Measurements from ENCODE around the gene RPL22. TPM values are rescaled to one million over a fixed set of nuclear protein-coding genes. Genes with fewer than 3 reads are reported as not detected.

RPL22 gene
- polyA plus RNA-seq, 3 donors = 624 to 731 (median 653) TPM

DNA sequence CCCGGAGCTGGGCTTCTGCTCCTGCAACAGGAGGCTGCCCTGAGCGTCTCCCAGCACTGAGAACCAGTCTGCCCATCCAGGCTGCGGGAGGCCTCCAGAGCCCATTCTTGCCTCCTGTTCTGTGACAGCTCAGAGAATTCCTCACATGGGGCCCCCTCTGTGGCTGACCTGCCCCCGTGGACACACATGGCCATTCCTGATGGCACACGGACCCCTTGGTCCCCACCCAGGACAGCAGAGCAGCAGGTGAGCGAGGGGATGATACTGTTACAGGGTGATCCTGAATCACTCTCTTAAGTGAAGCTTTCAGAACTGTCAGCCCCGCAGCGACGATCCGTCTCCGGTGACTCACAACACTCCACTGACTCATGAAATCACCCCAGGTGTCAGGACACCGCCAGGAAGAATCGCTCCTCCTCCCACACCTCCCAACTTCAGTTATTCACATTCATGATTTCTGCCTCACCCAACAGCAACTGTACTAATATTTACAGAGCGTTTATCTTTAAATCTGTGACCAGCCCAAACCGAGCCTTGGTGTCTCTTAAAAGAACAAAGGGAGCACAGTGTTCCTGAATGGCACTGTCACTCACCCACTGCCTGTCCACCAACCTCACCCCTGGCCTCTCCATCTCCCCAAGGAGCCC, 41.7 kb downstream of the RPL22 start:
- no peak for DNase-seq (ENCODE audit: low read depth in 3 of 3, low spot score in 2 of 3)

- no peak for DNase-seq (ENCODE audit: low read depth in 3 of 3, low spot score in 2 of 3)
Measured at GRCh38 chr1:6157132-6157527, 42.3 kb downstream of the RPL22 start.

- DNase-seq (ENCODE audit: low read depth in 3 of 3, low spot score in 2 of 3) = no peak
Measured at GRCh38 chr1:6154525-6155319, 44.7 kb downstream of the RPL22 start.

- no peak for DNase-seq (ENCODE audit: low read depth in 3 of 3, low spot score in 2 of 3)
Measured at GRCh38 chr1:6152882-6153281, 46.5 kb downstream of the RPL22 start.

GRCh38 chr1:6152181-6152580, 47.2 kb downstream of the RPL22 start:
- no peak for DNase-seq (ENCODE audit: low read depth in 3 of 3, low spot score in 2 of 3)

GRCh38 chr1:6151291-6151822, 48.0 kb downstream of the RPL22 start:
- no peak for DNase-seq (ENCODE audit: low read depth in 3 of 3, low spot score in 2 of 3)

- no peak for DNase-seq (ENCODE audit: low read depth in 3 of 3, low spot score in 2 of 3)
Measured at GRCh38 chr1:6150006-6150938, 49.1 kb downstream of the RPL22 start.

GRCh38 chr1:6149597-6149996, 49.8 kb downstream of the RPL22 start:
- no peak for DNase-seq (ENCODE audit: low read depth in 3 of 3, low spot score in 2 of 3)

GRCh38 chr1:6148497-6149241, 50.7 kb downstream of the RPL22 start:
- DNase-seq (ENCODE audit: low read depth in 3 of 3, low spot score in 2 of 3) = no peak

GRCh38 chr1:6145864-6146410, 53.5 kb downstream of the RPL22 start:
- no peak for DNase-seq (ENCODE audit: low read depth in 3 of 3, low spot score in 2 of 3)

DNA sequence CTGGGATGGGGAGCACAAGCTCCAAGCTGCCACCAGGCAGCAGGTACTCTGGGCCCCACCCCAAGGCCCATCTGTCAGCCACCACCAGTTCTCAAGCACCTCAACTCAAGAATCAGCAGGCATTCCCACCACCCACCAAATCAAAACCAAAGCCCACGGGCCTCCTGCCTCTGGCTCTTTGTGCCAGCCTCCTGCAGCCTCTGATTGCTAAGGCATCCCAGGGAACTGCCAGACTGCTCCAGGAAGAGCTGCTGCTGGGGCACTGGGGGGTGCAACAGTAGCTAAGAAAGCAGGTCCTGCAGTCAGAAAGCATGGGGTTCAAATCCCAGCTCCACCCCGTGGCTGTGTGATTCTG, 54.0 kb downstream of the RPL22 start:
- no peak for DNase-seq (ENCODE audit: low read depth in 3 of 3, low spot score in 2 of 3)

GRCh38 chr1:6144647-6145395, 54.6 kb downstream of the RPL22 start:
- no peak for DNase-seq (ENCODE audit: low read depth in 3 of 3, low spot score in 2 of 3)

DNA sequence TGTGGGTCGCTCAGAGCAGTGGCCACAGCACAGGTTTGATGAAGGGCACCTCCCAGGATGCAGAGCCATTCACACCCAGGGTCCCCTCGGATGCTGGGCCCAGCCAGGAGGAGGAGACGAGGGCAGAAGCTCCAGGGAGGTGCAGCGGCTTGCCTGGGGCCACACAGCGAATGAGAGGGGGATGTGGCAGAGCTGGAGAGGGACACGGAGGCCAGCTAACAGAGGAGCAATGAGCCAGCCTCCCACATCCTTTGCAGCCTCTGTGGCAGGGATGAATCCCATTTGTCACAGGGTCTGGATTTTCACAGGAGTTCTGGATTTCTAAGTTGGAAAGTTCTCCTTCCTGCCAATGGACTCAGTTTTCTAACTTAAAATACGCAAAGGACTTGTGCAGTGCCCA, 55.2 kb downstream of the RPL22 start:
- no peak for DNase-seq (ENCODE audit: low read depth in 3 of 3, low spot score in 2 of 3)

DNA sequence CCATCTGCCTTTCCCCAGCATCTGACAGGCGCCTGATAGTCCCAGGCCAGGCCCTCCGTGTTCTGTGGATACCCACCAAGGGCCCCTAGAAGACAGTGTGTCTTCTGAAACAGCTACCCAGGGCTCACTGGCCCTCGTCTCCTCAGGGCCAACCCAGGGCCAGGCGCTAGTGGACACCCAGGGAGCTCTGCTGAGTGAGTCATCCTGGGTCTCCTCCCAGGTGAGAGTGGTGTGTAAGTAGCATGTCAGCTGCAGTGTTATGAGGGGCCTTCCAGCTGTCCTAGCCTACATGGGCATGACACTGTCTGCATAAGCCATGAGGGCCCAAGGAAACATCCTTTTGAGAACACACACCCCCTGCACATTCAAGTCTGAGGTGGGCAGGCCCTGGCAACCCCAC, 56.0 kb downstream of the RPL22 start:
- DNase-seq (ENCODE audit: low read depth in 3 of 3, low spot score in 2 of 3) = no peak

DNA sequence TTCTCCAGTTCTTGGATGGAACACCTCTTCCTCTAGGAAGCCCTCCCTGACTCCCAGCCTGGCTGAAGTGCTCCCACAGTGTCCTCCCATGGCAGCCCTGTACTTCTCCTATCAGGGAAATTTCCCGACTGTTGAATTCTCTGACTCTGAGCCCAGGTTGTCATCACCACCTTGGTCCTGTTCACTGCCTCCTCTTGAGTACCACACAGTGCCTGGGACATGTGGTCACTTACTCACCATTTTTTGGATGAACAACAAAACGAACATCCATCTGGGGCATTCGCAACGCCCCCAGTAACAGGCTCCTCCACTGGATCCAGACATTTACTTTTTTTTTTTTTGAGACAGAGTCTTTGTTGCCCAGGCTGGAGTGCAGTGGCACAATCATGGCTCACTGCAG, 56.7 kb downstream of the RPL22 start:
- no peak for DNase-seq (ENCODE audit: low read depth in 3 of 3, low spot score in 2 of 3)

DNA sequence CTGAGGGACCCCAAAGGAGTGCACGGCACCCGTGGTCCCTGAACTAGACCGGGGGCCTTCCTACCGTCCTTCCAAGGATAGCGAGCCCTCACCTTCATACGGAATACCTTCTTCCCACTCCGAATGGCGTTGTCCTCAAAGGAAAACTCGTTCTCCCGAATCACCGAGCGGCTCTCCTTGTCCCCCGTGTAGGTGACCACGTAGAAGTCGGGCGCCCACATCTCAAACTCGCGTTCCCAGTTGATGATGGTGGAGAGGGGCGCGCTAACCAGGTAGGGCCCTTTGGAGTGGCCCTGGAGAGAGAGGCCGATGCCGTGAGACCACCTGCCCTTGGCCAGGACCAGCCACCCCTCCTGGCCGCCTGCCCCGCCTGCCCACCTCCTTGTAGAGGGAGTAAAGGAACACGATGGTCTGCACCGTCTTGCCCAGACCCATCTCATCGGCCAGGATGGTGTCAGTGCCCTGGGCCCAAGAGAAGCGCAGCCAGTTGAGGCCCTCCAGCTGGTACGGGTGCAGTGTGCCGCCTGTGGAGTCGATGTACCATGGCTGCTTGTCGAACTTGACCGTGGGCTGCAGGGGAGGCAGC, 57.3 kb downstream of the RPL22 start:
- no peak for DNase-seq (ENCODE audit: low read depth in 3 of 3, low spot score in 2 of 3)

DNA sequence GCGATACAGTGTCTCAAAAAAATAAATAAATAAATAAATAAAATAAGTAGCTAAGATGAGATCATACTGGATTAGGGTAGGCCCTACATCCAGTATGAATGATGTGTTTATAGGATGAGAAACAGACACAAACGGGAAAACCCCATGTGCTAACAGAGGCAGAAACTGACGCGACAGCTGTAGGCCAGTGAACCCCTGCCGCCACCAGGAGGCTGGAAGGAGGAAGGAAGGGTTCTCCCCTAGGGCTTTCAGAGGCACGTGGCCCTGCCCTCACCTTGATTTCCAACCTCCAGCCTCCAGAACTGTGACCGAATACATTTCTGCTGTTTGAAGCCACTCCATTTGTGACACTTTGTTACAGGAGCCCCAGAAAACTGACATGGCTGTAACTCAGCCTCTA, 57.8 kb downstream of the RPL22 start:
- DNase-seq (ENCODE audit: low read depth in 3 of 3, low spot score in 2 of 3) = no peak

DNA sequence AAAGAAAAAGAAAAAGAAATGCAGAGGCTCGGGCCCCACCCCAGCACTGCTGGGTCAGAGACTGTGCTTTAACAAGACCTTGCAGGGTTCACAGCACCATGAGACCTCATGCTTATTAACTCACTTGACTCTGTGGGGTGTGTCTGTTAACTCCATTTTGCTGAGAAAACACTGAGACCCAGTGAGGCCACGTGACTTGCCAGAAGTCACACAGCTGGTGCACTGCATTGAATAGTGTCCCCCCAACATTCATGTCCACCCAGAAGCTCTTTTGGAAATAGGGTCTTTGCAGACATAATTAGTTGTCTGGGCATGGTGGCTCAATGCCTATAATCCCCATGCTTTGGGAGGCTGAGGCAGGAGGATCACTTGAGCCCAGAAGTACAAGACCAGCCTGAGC, 59.0 kb downstream of the RPL22 start:
- no peak for DNase-seq (ENCODE audit: low read depth in 3 of 3, low spot score in 2 of 3)

- no peak for DNase-seq (ENCODE audit: low read depth in 3 of 3, low spot score in 2 of 3)
Measured at GRCh38 chr1:6137758-6138157, 61.6 kb downstream of the RPL22 start.

All from right renal cortex interstitium (tissue), 3 donors.